GM19099 (cell line): ENCODE measurements around the gene PKD1.
A peak's percentile ranks its signal among the peaks of the same experiment; 100 is the strongest.

ENCODE experiments used
- POLR2A ChIP-seq: IDR thresholded peaks from 3 replicates; pipeline ENCODE4 v1.6.1; 2011; ENCODE audit warnings: low read depth; ENCODE audit not compliant: insufficient read length; ENCODE audit errors: extremely low read depth

The PKD1 gene

GRCh38 chr16:2174396-2175131 lies 38.9 kb upstream of the PKD1 start:
- no peak for TF ChIP-seq POLR2A

- TF ChIP-seq POLR2A: no peak
These were observed 38.2 kb upstream of the PKD1 start for GRCh38 chr16:2173916-2174315.

- no peak for TF ChIP-seq POLR2A
These were observed 37.7 kb upstream of the PKD1 start for GRCh38 chr16:2173366-2173765.

GRCh38 chr16:2172688-2173335 lies 37.1 kb upstream of the PKD1 start:
- TF ChIP-seq POLR2A: no peak

- no peak for TF ChIP-seq POLR2A
These were observed 36.0 kb upstream of the PKD1 start for GRCh38 chr16:2171601-2172178.

GRCh38 chr16:2170587-2171435 lies 35.1 kb upstream of the PKD1 start:
- TF ChIP-seq POLR2A: no peak

GRCh38 chr16:2170080-2170479 lies 34.4 kb upstream of the PKD1 start:
- TF ChIP-seq POLR2A: no peak

- no peak for TF ChIP-seq POLR2A
These were observed 31.5 kb upstream of the PKD1 start for GRCh38 chr16:2167068-2167638.

GRCh38 chr16:2166263-2167067 lies 30.8 kb upstream of the PKD1 start:
- no peak for TF ChIP-seq POLR2A

- no peak for TF ChIP-seq POLR2A
These were observed 30.2 kb upstream of the PKD1 start for GRCh38 chr16:2165861-2166260.

GRCh38 chr16:2163211-2163881 lies 27.6 kb upstream of the PKD1 start:
- TF ChIP-seq POLR2A: no peak

GRCh38 chr16:2162676-2163118 lies 27.0 kb upstream of the PKD1 start:
- no peak for TF ChIP-seq POLR2A

GRCh38 chr16:2161911-2162310 lies 26.2 kb upstream of the PKD1 start:
- no peak for TF ChIP-seq POLR2A

GRCh38 chr16:2160915-2161551 lies 25.3 kb upstream of the PKD1 start:
- peak; percentile 31 for TF ChIP-seq POLR2A
